B cell (primary cell): ENCODE measurements around the gene CCDC88C.

Experiments used
- EZH2 ChIP-seq: IDR thresholded peaks from 2 replicates; pipeline ENCODE4 v1.6.1; 2012; ENCODE audit warnings: borderline replicate concordance, low read depth, mild to moderate bottlenecking, moderate library complexity, low read length; ENCODE audit not compliant: insufficient read depth, poor library complexity, severe bottlenecking
- TF ChIP-seq, protein P1 (sequence below): fragments of 200-600 bp; IDR thresholded peaks from one replicate; pipeline ENCODE4 v1.8.0; 2022; ENCODE audit warnings: antibody characterized with exemption, mild to moderate bottlenecking

DNA sequence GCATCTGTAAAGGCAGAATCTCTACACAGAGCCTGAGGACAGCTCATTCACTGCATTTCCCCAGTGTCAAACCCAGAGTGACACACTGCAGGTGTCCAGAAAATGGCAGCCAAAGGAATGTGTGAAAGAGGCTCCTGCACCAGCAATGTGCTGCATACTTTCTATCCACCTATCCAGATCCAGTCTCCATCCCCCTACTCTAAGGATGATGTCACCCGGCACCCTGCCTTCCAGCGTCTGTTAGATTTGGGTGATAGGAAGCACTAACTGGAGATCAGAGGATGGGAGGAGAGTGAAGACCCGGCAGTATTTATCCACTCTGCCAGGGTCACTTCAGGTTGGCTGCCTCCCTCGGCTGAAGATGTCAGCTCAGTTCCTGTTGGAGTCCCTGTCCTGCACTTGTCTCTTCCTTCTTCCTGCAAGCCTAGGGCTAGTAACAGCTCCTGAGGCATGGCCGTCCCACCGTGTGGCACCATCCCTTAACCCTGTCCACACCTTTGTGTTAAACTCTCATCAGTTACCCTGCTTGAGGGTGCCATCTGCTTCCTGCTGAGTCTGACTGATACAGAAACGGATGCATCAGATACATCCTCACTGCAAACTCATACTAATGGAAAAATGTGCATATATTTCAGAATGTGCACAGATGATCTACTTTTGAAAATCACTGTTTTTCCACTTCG, 160.2 kb downstream of the CCDC88C start:
- TF ChIP-seq, protein P1, sequence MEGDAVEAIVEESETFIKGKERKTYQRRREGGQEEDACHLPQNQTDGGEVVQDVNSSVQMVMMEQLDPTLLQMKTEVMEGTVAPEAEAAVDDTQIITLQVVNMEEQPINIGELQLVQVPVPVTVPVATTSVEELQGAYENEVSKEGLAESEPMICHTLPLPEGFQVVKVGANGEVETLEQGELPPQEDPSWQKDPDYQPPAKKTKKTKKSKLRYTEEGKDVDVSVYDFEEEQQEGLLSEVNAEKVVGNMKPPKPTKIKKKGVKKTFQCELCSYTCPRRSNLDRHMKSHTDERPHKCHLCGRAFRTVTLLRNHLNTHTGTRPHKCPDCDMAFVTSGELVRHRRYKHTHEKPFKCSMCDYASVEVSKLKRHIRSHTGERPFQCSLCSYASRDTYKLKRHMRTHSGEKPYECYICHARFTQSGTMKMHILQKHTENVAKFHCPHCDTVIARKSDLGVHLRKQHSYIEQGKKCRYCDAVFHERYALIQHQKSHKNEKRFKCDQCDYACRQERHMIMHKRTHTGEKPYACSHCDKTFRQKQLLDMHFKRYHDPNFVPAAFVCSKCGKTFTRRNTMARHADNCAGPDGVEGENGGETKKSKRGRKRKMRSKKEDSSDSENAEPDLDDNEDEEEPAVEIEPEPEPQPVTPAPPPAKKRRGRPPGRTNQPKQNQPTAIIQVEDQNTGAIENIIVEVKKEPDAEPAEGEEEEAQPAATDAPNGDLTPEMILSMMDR: no peak
- no peak for TF ChIP-seq EZH2
